SK-N-SH (cell line): ENCODE data around the gene CALM1. TPM values are rescaled to one million over a fixed set of nuclear protein-coding genes. Genes with fewer than 3 reads are reported as not detected.

Source experiments
- CTCF ChIA-PET: fragments of 300-600, 350-600 bp; formaldehyde crosslinking; extraction: SDS; loops from one replicate; lab custom pipeline; 2021; lab: Yijun Ruan, JAX
- POLR2A ChIA-PET: fragments of 350-600 bp; sonication (Branson Sonifier 250); formaldehyde crosslinking; extraction: SDS; loops from one replicate; lab custom pipeline; 2020; ENCODE audit warnings: antibody characterized with exemption, inconsistent platforms; lab: Yijun Ruan, JAX
- DNase-seq: peaks from one replicate; pipeline ENCODE4 v3.0.0; 2012
- H2AFZ ChIP-seq: fragments of 200-600 bp; sonication (generic); 2 replicates; pipeline ENCODE4 v1.8.1; 2016; ENCODE audit warnings: antibody characterized with exemption, mild to moderate bottlenecking, low read depth
- H3F3A ChIP-seq: fragments of 200-600 bp; sonication (generic); replicated peaks from 2 replicates; pipeline ENCODE3; 2016; ENCODE audit warnings: antibody characterized with exemption, mild to moderate bottlenecking; ENCODE audit not compliant: insufficient read depth
- H3K27ac ChIP-seq, 2 experiments: fragments of 200-500 bp in 1 of 2; fragments of 200-600 bp in 1 of 2; sonication (Bioruptor generic) in 1 of 2; sonication (generic), shearing (Covaris generic) in 1 of 2; 2 replicates each; pipeline versions ENCODE4 v1.5.1 to v1.6.1; 2014 to 2016; ENCODE audit warnings: low read depth in 2 of 2, inconsistent platforms in 1 of 2, low read length in 1 of 2, mild to moderate bottlenecking in 1 of 2, mixed read lengths in 1 of 2
- H3K27me3 ChIP-seq: fragments of 200-600 bp; sonication (generic), shearing (Covaris generic); 2 replicates; pipeline ENCODE4 v1.6.1; 2016; ENCODE audit warnings: mixed run types; ENCODE audit not compliant: insufficient read depth
- H3K36me3 ChIP-seq, 2 experiments: fragments of 200-500 bp in 1 of 2; fragments of 200-600 bp in 1 of 2; sonication (Bioruptor generic) in 1 of 2; sonication (generic) in 1 of 2; replicated peaks in 1 of 2; 2 replicates each; pipeline versions ENCODE3 to v1.5.1; 2014 to 2016; ENCODE audit warnings: low read length in 1 of 2, mild to moderate bottlenecking in 1 of 2; ENCODE audit not compliant: insufficient read depth in 2 of 2, control insufficient read depth in 1 of 2
- H3K4me1 ChIP-seq, 2 experiments: fragments of 200-500 bp in 1 of 2; fragments of 200-600 bp in 1 of 2; sonication (Bioruptor generic) in 1 of 2; sonication (generic), shearing (Covaris generic) in 1 of 2; 2 replicates each; pipeline versions ENCODE4 v1.5.1 to v1.6.1; 2014 to 2016; ENCODE audit warnings: low read depth in 1 of 2, low read length in 1 of 2, mixed run types in 1 of 2; ENCODE audit not compliant: insufficient read depth in 2 of 2, control insufficient read depth in 1 of 2
- H3K4me2 ChIP-seq: fragments of 200-600 bp; sonication (generic), shearing (Covaris generic); 2 replicates; pipeline ENCODE4 v1.6.1; 2017; ENCODE audit warnings: mixed run types
- H3K4me3 ChIP-seq, 2 experiments: fragments of 200-500 bp in 1 of 2; fragments of 200-600 bp in 1 of 2; sonication (Bioruptor generic) in 1 of 2; sonication (generic), shearing (Covaris generic) in 1 of 2; 2 replicates each; pipeline versions ENCODE4 v1.5.1 to v1.8.1; 2014 to 2016; ENCODE audit warnings: low read depth in 2 of 2, inconsistent platforms in 1 of 2, low read length in 1 of 2, mild to moderate bottlenecking in 1 of 2, mixed read lengths in 1 of 2, moderate library complexity in 1 of 2
- H3K79me2 ChIP-seq: fragments of 200-600 bp; sonication (generic); 2 replicates; pipeline ENCODE4 v1.8.1; 2017; ENCODE audit warnings: mild to moderate bottlenecking; ENCODE audit not compliant: insufficient read depth
- H3K9ac ChIP-seq: fragments of 200-600 bp; sonication (generic); 2 replicates; pipeline ENCODE4 v1.6.1; 2017; ENCODE audit warnings: mixed run types
- H3K9me2 ChIP-seq: fragments of 200-600 bp; sonication (generic); 2 replicates; pipeline ENCODE4 v1.6.1; 2017; ENCODE audit warnings: mixed run types
- H3K9me3 ChIP-seq: fragments of 200-600 bp; sonication (generic); 2 replicates; pipeline ENCODE4 v1.6.1; 2017; ENCODE audit warnings: mixed run types, mild to moderate bottlenecking, moderate library complexity
- H4K20me1 ChIP-seq: fragments of 200-600 bp; sonication (generic); 2 replicates; pipeline ENCODE4 v1.6.1; 2017; ENCODE audit warnings: mild to moderate bottlenecking, mixed run types; ENCODE audit not compliant: insufficient read depth
- CHD2 ChIP-seq: fragments of 150-350 bp; IDR thresholded peaks from 2 replicates; pipeline ENCODE4 v1.6.1; 2018; ENCODE audit warnings: low read length; ENCODE audit not compliant: partially characterized antibody
- ELF1 ChIP-seq: IDR thresholded peaks from 2 replicates; pipeline ENCODE4 v1.4.0; 2012
- EP300 ChIP-seq, 2 experiments: IDR thresholded peaks; 2 replicates each; pipeline versions ENCODE4 v1.4.0 to v1.6.1; 2012; ENCODE audit warnings: borderline replicate concordance in 1 of 2, low read depth in 1 of 2, low read length in 1 of 2
- EZH2phosphoT487 ChIP-seq: fragments of 200-600 bp; sonication (generic); IDR thresholded peaks from 2 replicates; pipeline ENCODE4 v1.6.1; 2017; ENCODE audit warnings: low read depth, mixed run types, mild to moderate bottlenecking, antibody characterized with exemption, moderate library complexity, borderline replicate concordance
- FOSL2 ChIP-seq: IDR thresholded peaks from 2 replicates; pipeline ENCODE4 v1.4.0; 2012; ENCODE audit warnings: low read depth, mild to moderate bottlenecking, moderate library complexity, borderline replicate concordance
- GATA2 ChIP-seq: sonication (generic); formaldehyde crosslinking; IDR thresholded peaks from 2 replicates; pipeline ENCODE4 v1.5.0; 2020; ENCODE audit warnings: mild to moderate bottlenecking, missing genetic modification reagents
- MEF2A ChIP-seq: IDR thresholded peaks from 2 replicates; pipeline ENCODE4 v1.4.0; 2012; ENCODE audit warnings: low read depth, borderline replicate concordance
- MXI1 ChIP-seq: IDR thresholded peaks from 2 replicates; pipeline ENCODE4 v1.6.1; 2012; ENCODE audit warnings: mild to moderate bottlenecking, low read depth, low read length, improper control_type of control experiment
- NFIC ChIP-seq: IDR thresholded peaks from 2 replicates; pipeline ENCODE4 v1.4.0; 2012; ENCODE audit warnings: borderline replicate concordance
- RAD21 ChIP-seq: IDR thresholded peaks from 2 replicates; pipeline ENCODE4 v1.6.1; 2012; ENCODE audit warnings: mild to moderate bottlenecking, low read length
- RCOR1 ChIP-seq: fragments of 150-350 bp; IDR thresholded peaks from 2 replicates; pipeline ENCODE4 v1.6.1; 2017; ENCODE audit warnings: antibody characterized with exemption, low read length
- RFX5 ChIP-seq: IDR thresholded peaks from 2 replicates; pipeline ENCODE4 v1.6.1; 2012; ENCODE audit warnings: mild to moderate bottlenecking, improper control_type of control experiment, low read length
- RXRA ChIP-seq: IDR thresholded peaks from 2 replicates; pipeline ENCODE4 v1.4.0; 2012; ENCODE audit warnings: low read depth, mild to moderate bottlenecking, borderline replicate concordance
- SMC3 ChIP-seq: IDR thresholded peaks from 2 replicates; pipeline ENCODE4 v1.6.1; 2012; ENCODE audit warnings: low read depth, low read length, improper control_type of control experiment
- TAF1 ChIP-seq: IDR thresholded peaks from 2 replicates; pipeline ENCODE4 v1.6.1; 2012; ENCODE audit warnings: low read depth, mild to moderate bottlenecking, low read length, moderate library complexity, borderline replicate concordance
- WGBS: methylation state at CpG from one replicate; pipeline ENCODE4 v1.1.6; 2017; ENCODE audit warnings: low lambda C conversion rate; 5-methylcytosine and 5-hydroxymethylcytosine counted together
- polyA plus RNA-seq, 3 experiments: library from polyadenylated mRNA; depleted of rRNA; stranded (reverse); fragments of >200 nt; gene quantifications; 2 replicates each; pipeline ENCODE4 v1.2.3, GENCODE V29; 2012
- TF ChIP-seq, protein P1 (sequence below): IDR thresholded peaks from 2 replicates; pipeline ENCODE4 v1.4.0; 2012; ENCODE audit warnings: low read depth, borderline replicate concordance
- TF ChIP-seq, protein P2 (sequence below): IDR thresholded peaks from 2 replicates; pipeline ENCODE4; 2012
- TF ChIP-seq, protein P3 (sequence below): IDR thresholded peaks from 2 replicates; pipeline ENCODE4 v1.4.0; 2012; ENCODE audit warnings: low read depth
- TF ChIP-seq, protein P4 (sequence below): fragments of 150-350 bp; IDR thresholded peaks from 2 replicates; pipeline ENCODE4 v1.6.1; 2016; ENCODE audit warnings: mild to moderate bottlenecking, low read depth, low read length
- TF ChIP-seq, protein P5 (sequence below): IDR thresholded peaks from 2 replicates; pipeline ENCODE4 v1.6.1; 2012; ENCODE audit warnings: mild to moderate bottlenecking, low read depth, low read length, moderate library complexity

The CALM1 gene
- polyA plus RNA-seq, 1 of the 3 experiments (the other 2 are of a cell fraction) = 299 TPM

DNA sequence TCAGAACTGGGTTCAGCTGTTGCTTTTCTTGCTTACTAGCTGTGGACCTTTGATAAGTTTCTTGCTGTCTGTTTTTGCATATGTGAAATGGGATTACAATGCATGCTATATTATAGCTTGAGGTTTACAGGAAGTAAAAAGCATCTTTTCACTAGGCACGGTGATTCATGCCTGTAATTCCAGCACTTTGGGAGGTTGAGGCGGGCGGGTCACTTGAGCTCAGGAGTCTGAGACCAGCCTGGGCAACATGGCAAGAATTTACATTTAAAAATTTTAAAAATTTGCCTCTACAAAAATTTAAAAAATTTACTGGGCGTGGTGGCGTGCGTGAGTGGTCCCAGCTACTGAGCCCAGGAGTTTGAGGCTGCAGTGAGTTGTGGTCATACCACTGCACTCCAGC lies 42.0 kb downstream of the CALM1 start:
- Histone ChIP-seq H3K9me3 (no peaks in the 10 kb centered on the region), H3K9me2 (no peaks in the 10 kb centered on the region), H4K20me1 (no peaks in the 10 kb centered on the region), H3F3A (no peaks in the 10 kb centered on the region), H2AFZ (no peak overlapping the region), H3K27me3 (no peaks in the 10 kb centered on the region), H3K9ac (no peak overlapping the region), H3K4me3 (no peak overlapping the region), H3K4me2 (no peak overlapping the region), H3K36me3 (no peaks in the 10 kb centered on the region), H3K79me2 (no peaks in the 10 kb centered on the region), H3K27ac (no peak overlapping the region), H3K4me1 (peaks cover 0 to 25% of the 10 kb centered on the region in 2 experiments; a peak in 2 of 4 replicates)
- TF ChIP-seq, protein P1, sequence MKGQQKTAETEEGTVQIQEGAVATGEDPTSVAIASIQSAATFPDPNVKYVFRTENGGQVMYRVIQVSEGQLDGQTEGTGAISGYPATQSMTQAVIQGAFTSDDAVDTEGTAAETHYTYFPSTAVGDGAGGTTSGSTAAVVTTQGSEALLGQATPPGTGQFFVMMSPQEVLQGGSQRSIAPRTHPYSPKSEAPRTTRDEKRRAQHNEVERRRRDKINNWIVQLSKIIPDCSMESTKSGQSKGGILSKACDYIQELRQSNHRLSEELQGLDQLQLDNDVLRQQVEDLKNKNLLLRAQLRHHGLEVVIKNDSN = no peak
- TF ChIP-seq, protein P2, sequence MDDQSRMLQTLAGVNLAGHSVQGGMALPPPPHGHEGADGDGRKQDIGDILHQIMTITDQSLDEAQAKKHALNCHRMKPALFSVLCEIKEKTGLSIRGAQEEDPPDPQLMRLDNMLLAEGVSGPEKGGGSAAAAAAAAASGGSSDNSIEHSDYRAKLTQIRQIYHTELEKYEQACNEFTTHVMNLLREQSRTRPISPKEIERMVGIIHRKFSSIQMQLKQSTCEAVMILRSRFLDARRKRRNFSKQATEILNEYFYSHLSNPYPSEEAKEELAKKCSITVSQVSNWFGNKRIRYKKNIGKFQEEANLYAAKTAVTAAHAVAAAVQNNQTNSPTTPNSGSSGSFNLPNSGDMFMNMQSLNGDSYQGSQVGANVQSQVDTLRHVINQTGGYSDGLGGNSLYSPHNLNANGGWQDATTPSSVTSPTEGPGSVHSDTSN = no peak
- no peak for TF ChIP-seq RXRA
- TF ChIP-seq GATA2 (CRISPR knock-in tag) = no peak
- TF ChIP-seq SMC3 = no peak
- TF ChIP-seq RFX5 = no peak
- TF ChIP-seq, protein P3, sequence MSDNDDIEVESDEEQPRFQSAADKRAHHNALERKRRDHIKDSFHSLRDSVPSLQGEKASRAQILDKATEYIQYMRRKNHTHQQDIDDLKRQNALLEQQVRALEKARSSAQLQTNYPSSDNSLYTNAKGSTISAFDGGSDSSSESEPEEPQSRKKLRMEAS = no peak
- TF ChIP-seq MEF2A = no peak
- TF ChIP-seq, protein P4, sequence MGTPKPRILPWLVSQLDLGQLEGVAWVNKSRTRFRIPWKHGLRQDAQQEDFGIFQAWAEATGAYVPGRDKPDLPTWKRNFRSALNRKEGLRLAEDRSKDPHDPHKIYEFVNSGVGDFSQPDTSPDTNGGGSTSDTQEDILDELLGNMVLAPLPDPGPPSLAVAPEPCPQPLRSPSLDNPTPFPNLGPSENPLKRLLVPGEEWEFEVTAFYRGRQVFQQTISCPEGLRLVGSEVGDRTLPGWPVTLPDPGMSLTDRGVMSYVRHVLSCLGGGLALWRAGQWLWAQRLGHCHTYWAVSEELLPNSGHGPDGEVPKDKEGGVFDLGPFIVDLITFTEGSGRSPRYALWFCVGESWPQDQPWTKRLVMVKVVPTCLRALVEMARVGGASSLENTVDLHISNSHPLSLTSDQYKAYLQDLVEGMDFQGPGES = no peak
- TF ChIP-seq EP300 (IDR thresholded peaks at IDR 0.05; ENCODE audit: borderline replicate concordance in 1 of 2, low read depth in 1 of 2, low read length in 1 of 2) = no peak
- no peak for TF ChIP-seq NFIC
- TF ChIP-seq RAD21 = no peak
- TF ChIP-seq EZH2phosphoT487 = no peak
- TF ChIP-seq CHD2 = no peak
- TF ChIP-seq ELF1 = no peak
- no peak for TF ChIP-seq MXI1
- no peak for TF ChIP-seq TAF1
- TF ChIP-seq, protein P5, sequence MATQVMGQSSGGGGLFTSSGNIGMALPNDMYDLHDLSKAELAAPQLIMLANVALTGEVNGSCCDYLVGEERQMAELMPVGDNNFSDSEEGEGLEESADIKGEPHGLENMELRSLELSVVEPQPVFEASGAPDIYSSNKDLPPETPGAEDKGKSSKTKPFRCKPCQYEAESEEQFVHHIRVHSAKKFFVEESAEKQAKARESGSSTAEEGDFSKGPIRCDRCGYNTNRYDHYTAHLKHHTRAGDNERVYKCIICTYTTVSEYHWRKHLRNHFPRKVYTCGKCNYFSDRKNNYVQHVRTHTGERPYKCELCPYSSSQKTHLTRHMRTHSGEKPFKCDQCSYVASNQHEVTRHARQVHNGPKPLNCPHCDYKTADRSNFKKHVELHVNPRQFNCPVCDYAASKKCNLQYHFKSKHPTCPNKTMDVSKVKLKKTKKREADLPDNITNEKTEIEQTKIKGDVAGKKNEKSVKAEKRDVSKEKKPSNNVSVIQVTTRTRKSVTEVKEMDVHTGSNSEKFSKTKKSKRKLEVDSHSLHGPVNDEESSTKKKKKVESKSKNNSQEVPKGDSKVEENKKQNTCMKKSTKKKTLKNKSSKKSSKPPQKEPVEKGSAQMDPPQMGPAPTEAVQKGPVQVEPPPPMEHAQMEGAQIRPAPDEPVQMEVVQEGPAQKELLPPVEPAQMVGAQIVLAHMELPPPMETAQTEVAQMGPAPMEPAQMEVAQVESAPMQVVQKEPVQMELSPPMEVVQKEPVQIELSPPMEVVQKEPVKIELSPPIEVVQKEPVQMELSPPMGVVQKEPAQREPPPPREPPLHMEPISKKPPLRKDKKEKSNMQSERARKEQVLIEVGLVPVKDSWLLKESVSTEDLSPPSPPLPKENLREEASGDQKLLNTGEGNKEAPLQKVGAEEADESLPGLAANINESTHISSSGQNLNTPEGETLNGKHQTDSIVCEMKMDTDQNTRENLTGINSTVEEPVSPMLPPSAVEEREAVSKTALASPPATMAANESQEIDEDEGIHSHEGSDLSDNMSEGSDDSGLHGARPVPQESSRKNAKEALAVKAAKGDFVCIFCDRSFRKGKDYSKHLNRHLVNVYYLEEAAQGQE = no peak
- no peak for TF ChIP-seq RCOR1
- TF ChIP-seq FOSL2 = no peak
- POLR2A ChIA-PET = no interaction called here
- whole genome bisulfite sequencing = 88% methylated on average over 6 of the region's 6 CpGs
- CTCF ChIA-PET = interaction anchor here (0.6 kb wide), 1 partner anchor 257 kb away, joined by 4 read pairs; no protein-coding TSS in a partner anchor
- no peak for DNase-seq
